ENCODE measurements around the gene INSL6. TPM values are rescaled to one million over a fixed set of nuclear protein-coding genes. Genes with fewer than 3 reads are reported as not detected.

Gene INSL6
- total RNA-seq, 2 experiments from 2014 or later = not detected

GRCh38 chr9:5140151-5140550 lies 45.3 kb downstream of the INSL6 start:
- no peak overlapping the region for H3K27ac Mint-ChIP-seq
- ChIA-PET CTCF (interaction anchor here (1.0 to 1.3 kb wide), 2 partner anchors 9 to 380 kb away, joined by 3 read pairs; no protein-coding TSS in a partner anchor), POLR2A (no interaction called here)
- DNase-seq = no peak
- H3K9me3 Mint-ChIP-seq = peaks cover 31% of the 10 kb centered on the region
- peaks cover 40% of the 10 kb centered on the region for H3K36me3 Mint-ChIP-seq (ENCODE audit: low read depth)
- H3K27me3 Mint-ChIP-seq = no peaks in the 10 kb centered on the region
- intact Hi-C loops (cut with micrococcal nuclease) = no loop called here
- no peak for TF ChIP-seq CTCF (IDR thresholded peaks at IDR 0.05)
- peaks cover 5% of the 10 kb centered on the region for H3K4me1 Mint-ChIP-seq (ENCODE audit: low read depth)
- peak; percentile 34 for ATAC-seq
- no peak overlapping the region for H3K4me3 Mint-ChIP-seq

- ChIA-PET POLR2A (interaction anchor here (0.9 kb wide), 1 partner anchor 10 kb away, joined by 3 read pairs; no protein-coding TSS in a partner anchor), CTCF (no interaction called here)
- no peak for TF ChIP-seq CTCF (IDR thresholded peaks at IDR 0.05)
- Mint-ChIP-seq H3K9me3 (no peaks in the 10 kb centered on the region), H3K36me3 (ENCODE audit: low read depth) (peaks cover 34% of the 10 kb centered on the region), H3K27ac (no peak overlapping the region), H3K4me3 (no peak overlapping the region), H3K4me1 (ENCODE audit: low read depth) (no peaks in the 10 kb centered on the region), H3K27me3 (no peaks in the 10 kb centered on the region)
- intact Hi-C loops (cut with micrococcal nuclease) = no loop called here
- DNase-seq (no peak), ATAC-seq (no peak)
These were observed 62.9 kb downstream of the INSL6 start for GRCh38 chr9:5122516-5122915.

GRCh38 chr9:5122116-5122515 lies 63.3 kb downstream of the INSL6 start:
- Mint-ChIP-seq H3K36me3 (ENCODE audit: low read depth) (peaks cover 34% of the 10 kb centered on the region), H3K4me1 (ENCODE audit: low read depth) (no peaks in the 10 kb centered on the region), H3K27me3 (no peaks in the 10 kb centered on the region), H3K4me3 (no peak overlapping the region), H3K9me3 (no peaks in the 10 kb centered on the region), H3K27ac (no peak overlapping the region)
- ChIA-PET CTCF (no interaction called here), POLR2A (interaction anchor here (0.9 kb wide), 1 partner anchor 10 kb away, joined by 3 read pairs; no protein-coding TSS in a partner anchor)
- no peak for TF ChIP-seq CTCF (IDR thresholded peaks at IDR 0.05)
- no peak for ATAC-seq
- DNase-seq = no peak
- intact Hi-C loops (cut with micrococcal nuclease) = no loop called here

- intact Hi-C loops (cut with micrococcal nuclease) = no loop called here
- Mint-ChIP-seq H3K4me1 (ENCODE audit: low read depth) (no peaks in the 10 kb centered on the region), H3K4me3 (no peak overlapping the region), H3K9me3 (peaks cover 4% of the 10 kb centered on the region), H3K27ac (no peak overlapping the region), H3K27me3 (no peaks in the 10 kb centered on the region), H3K36me3 (ENCODE audit: low read depth) (peaks cover 29% of the 10 kb centered on the region)
- TF ChIP-seq CTCF (IDR thresholded peaks at IDR 0.05) = no peak
- ATAC-seq = no peak
- no peak for DNase-seq
- POLR2A ChIA-PET = no interaction called here
- CTCF ChIA-PET = no interaction called here
These were observed 71.3 kb downstream of the INSL6 start for GRCh38 chr9:5113994-5114748.

Other genes with a start within 250 kb of the INSL6 start
- gene JAK2, start 200.4 kb downstream of the INSL6 start, total RNA-seq = 10 to 100 TPM; 28.4 to 29.0 TPM
- not detected for gene INSL4, start 45.8 kb upstream of the INSL6 start, total RNA-seq
- 1 to 10 TPM; 4.0 to 5.5 TPM for gene RLN2, start 119.1 kb upstream of the INSL6 start, total RNA-seq
- gene RLN1, start 154.2 kb upstream of the INSL6 start, total RNA-seq = 1 to 10 TPM; 1.3 to 2.3 TPM